PC-3 (cell line): ENCODE measurements around the gene NANOGP8. TPM values are rescaled to one million over a fixed set of nuclear protein-coding genes. Genes with fewer than 3 reads are reported as not detected.

ENCODE experiments used
- ATAC-seq: fragments of 200-7000 bp; cut with Tn5 transposase; 2 replicates; pipeline ENCODE4 v1.9.1; 2020; ENCODE audit warnings: mild to moderate bottlenecking, moderate library complexity
- BruUV-seq: library from RNA; stranded (reverse); fragments of 400-500 nt; replicated peaks from 2 replicates; lab custom pipeline; 2021; lab: Mats Ljungman, UMichigan
- CTCF ChIA-PET: fragments of 300-600 bp; sonication (Branson Sonifier 250); formaldehyde crosslinking; loops from one replicate; lab custom pipeline; 2022; ENCODE audit warnings: antibody characterized with exemption; lab: Charles Lee
- POLR2A ChIA-PET: fragments of 300-600 bp; sonication (Branson Sonifier 250); formaldehyde crosslinking; loops from one replicate; lab custom pipeline; 2022; ENCODE audit warnings: antibody characterized with exemption; ENCODE audit not compliant: unreplicated experiment; lab: Charles Lee
- DNase-seq: peaks from one replicate; pipeline ENCODE4 v3.0.0-alpha.2; 2015
- H2AFZ ChIP-seq: fragments of 300-600 bp; sonication (generic); 2 replicates; pipeline ENCODE4 v1.6.0; 2016; ENCODE audit warnings: antibody characterized with exemption, low read length
- H3F3A ChIP-seq: fragments of 300-600 bp; sonication (generic); one replicate; pipeline ENCODE4 v1.6.0; 2017; ENCODE audit warnings: antibody characterized with exemption, low read length, control low read depth, mild to moderate bottlenecking; ENCODE audit not compliant: unreplicated experiment
- H3K27ac ChIP-seq: fragments of 300-600 bp; sonication (generic); 2 replicates; pipeline ENCODE4 v1.5.1; 2016; ENCODE audit warnings: mild to moderate bottlenecking, low read length
- H3K27me3 ChIP-seq: fragments of 300-600 bp; sonication (generic); 2 replicates; pipeline ENCODE4 v1.6.1; 2016; ENCODE audit warnings: low read length, mixed read lengths
- H3K36me3 ChIP-seq: fragments of 300-600 bp; sonication (generic); 2 replicates; pipeline ENCODE4 v1.6.1; 2016; ENCODE audit warnings: low read depth, mixed run types, low read length, mixed read lengths
- H3K4me1 ChIP-seq: fragments of 300-600 bp; sonication (generic); 2 replicates; pipeline ENCODE4 v1.5.1; 2016; ENCODE audit warnings: low read length; ENCODE audit not compliant: insufficient read depth
- H3K4me2 ChIP-seq: fragments of 300-600 bp; sonication (generic); 2 replicates; pipeline ENCODE4 v1.6.0; 2016; ENCODE audit warnings: low read length
- H3K4me3 ChIP-seq: fragments of 300-600 bp; sonication (generic); 2 replicates; pipeline ENCODE4 v1.5.1; 2016; ENCODE audit warnings: mild to moderate bottlenecking, low read length, mixed read lengths
- H3K79me2 ChIP-seq: fragments of 300-600 bp; sonication (generic); 2 replicates; pipeline ENCODE4 v1.6.1; 2017; ENCODE audit warnings: low read length, mixed read lengths
- H3K9ac ChIP-seq: fragments of 300-600 bp; sonication (generic); 2 replicates; pipeline ENCODE4 v1.6.0; 2016; ENCODE audit warnings: mild to moderate bottlenecking, low read length
- H3K9me2 ChIP-seq: fragments of 300-600 bp; sonication (generic); replicated peaks from 2 replicates; pipeline ENCODE4 v1.6.1; 2016; ENCODE audit warnings: mixed run types, low read length, mixed read lengths
- H3K9me3 ChIP-seq: fragments of 300-600 bp; sonication (generic); 2 replicates; pipeline ENCODE4 v1.6.1; 2016; ENCODE audit warnings: low read length, mixed read lengths
- H4K20me1 ChIP-seq: fragments of 300-600 bp; sonication (generic); 2 replicates; pipeline ENCODE4 v1.6.1; 2016; ENCODE audit warnings: low read length, mixed read lengths
- CTCF ChIP-seq: fragments of 300-600 bp; sonication (generic); conservative IDR thresholded peaks from 2 replicates; pipeline ENCODE4 v1.5.1; 2017; ENCODE audit warnings: antibody characterized with exemption, low read depth, mild to moderate bottlenecking, low read length
- EZH2 ChIP-seq: fragments of 300-600 bp; sonication (generic); IDR thresholded peaks from one replicate; pipeline ENCODE4 v1.6.1; 2017; ENCODE audit warnings: antibody characterized with exemption, mild to moderate bottlenecking, low read length; ENCODE audit not compliant: unreplicated experiment
- EZH2phosphoT487 ChIP-seq: fragments of 300-600 bp; sonication (generic); IDR thresholded peaks from 2 replicates; pipeline ENCODE4 v1.6.1; 2018; ENCODE audit warnings: mild to moderate bottlenecking, antibody characterized with exemption, low read length, borderline replicate concordance
- intact Hi-C: fragments of 100-400 bp; cut with micrococcal nuclease; formaldehyde crosslinking; loops from 2 replicates; pipeline ENCODE4 v1.9.0; 2023
- total RNA-seq: library from RNA; depleted of rRNA; stranded (reverse); fragments of >200 nt; gene quantifications from 2 replicates; pipeline ENCODE4 v1.2.3, GENCODE V29; 2014

NANOGP8 gene
- total RNA-seq, 1 experiment from 2014 or later: not detected

DNA sequence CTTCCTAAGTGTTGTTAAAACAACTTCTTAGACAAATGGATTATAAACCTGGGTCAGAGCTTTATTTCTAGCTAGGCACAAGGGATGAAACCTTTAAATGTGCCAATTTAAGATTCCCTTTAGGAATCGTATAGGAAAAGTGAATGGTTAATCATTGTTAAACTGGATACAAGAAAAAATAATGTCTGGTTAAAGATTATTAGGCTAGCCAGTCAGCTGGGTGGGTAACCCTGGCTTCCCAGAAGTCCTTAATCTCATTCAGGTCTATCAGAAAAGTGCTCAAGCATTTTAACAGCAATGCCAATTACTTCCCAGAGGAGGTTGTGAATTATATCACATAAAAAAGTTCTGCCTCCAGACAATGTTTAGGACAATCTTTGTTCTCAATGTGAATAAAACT lies 37.6 kb downstream of the NANOGP8 start:
- Histone ChIP-seq H3K4me1 (no peaks in the 10 kb centered on the region), H3K9me2 (no peaks in the 10 kb centered on the region), H3K4me3 (no peak overlapping the region), H3F3A (no peaks in the 10 kb centered on the region), H3K9me3 (no peaks in the 10 kb centered on the region), H3K27ac (no peak overlapping the region), H3K36me3 (no peaks in the 10 kb centered on the region), H3K4me2 (no peak overlapping the region), H3K27me3 (0 out of 2 replicates have a peak, but pooled peaks cover 4% of the 10 kb centered on the region), H2AFZ (no peak overlapping the region), H4K20me1 (no peaks in the 10 kb centered on the region), H3K9ac (no peak overlapping the region), H3K79me2 (no peaks in the 10 kb centered on the region)
- no peak for ATAC-seq
- DNase-seq: no peak
- POLR2A ChIA-PET: no interaction called here
- TF ChIP-seq EZH2: no peak
- TF ChIP-seq EZH2phosphoT487: no peak
- no peak for TF ChIP-seq CTCF
- CTCF ChIA-PET: no interaction called here
- no TSS peak for BruUV-seq
- intact Hi-C loops: no loop called here

DNA sequence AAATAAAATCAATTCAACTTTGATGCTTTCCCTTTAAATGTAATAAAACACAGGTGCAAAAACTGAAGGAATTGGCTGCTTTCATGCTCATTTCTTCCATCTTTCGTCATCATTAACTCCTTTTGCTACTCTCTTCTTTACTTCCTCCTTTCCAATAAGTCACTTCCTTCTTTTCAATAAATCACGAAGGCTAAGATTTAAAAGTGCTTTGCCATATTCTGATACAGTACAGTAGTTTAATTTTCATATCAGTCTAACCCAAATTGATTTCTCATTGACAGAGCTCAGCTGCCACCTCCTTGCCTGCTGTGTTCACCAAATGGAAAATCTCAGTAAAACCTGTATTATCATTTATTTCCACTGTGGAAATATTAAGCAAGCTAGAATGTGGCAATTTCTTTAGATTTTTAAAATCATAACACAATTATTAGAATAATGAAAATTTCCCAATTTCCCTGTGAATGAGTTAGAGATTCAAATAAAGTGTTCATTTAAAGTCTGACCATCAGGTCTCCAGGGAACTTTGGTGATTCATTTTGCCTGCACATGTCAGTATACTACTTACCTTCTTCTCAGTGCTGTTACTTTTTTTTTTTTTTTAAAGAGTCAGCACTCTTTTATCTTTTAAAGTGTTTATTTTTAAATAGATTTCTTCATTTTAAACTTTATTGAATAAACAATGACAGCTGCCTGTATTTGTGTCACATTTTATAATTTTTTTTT lies 41.6 kb downstream of the NANOGP8 start:
- H3K27ac ChIP-seq: no peak overlapping the region
- H3K4me3 ChIP-seq: no peak overlapping the region
- H3K36me3 ChIP-seq: no peaks in the 10 kb centered on the region
- DNase-seq: no peak
- H2AFZ ChIP-seq: no peak overlapping the region
- H3K9ac ChIP-seq: no peak overlapping the region
- intact Hi-C loops: no loop called here
- no peak for ATAC-seq
- no peak overlapping the region for H3K4me2 ChIP-seq
- CTCF ChIA-PET: no interaction called here
- no peaks in the 10 kb centered on the region for H3K79me2 ChIP-seq
- POLR2A ChIA-PET: no interaction called here
- no peaks in the 10 kb centered on the region for H3F3A ChIP-seq
- H3K9me2 ChIP-seq: no peaks in the 10 kb centered on the region
- no TSS peak for BruUV-seq
- no peaks in the 10 kb centered on the region for H4K20me1 ChIP-seq
- TF ChIP-seq CTCF: no peak
- no peak for TF ChIP-seq EZH2
- TF ChIP-seq EZH2phosphoT487: no peak
- H3K4me1 ChIP-seq: peaks cover 2% of the 10 kb centered on the region; the same call in 1 of the 2 replicates
- H3K27me3 ChIP-seq: 0 out of 2 replicates have a peak, but pooled peaks cover 4% of the 10 kb centered on the region
- no peaks in the 10 kb centered on the region for H3K9me3 ChIP-seq
